IMR-90 (cell line): Measurements from ENCODE around the gene EFCC1. TPM values are rescaled to one million over a fixed set of nuclear protein-coding genes. Genes with fewer than 3 reads are reported as not detected.

ENCODE experiments used
- ATAC-seq: fragments of 200-7000 bp; cut with Tn5 transposase; 2 replicates; pipeline ENCODE4 v1.9.1; 2020; ENCODE audit warnings: low read depth, mild to moderate bottlenecking, moderate library complexity
- BruUV-seq: library from RNA; stranded (reverse); fragments of 400-500 nt; replicated peaks from 2 replicates; lab custom pipeline; 2021; lab: Mats Ljungman, UMichigan
- CTCF ChIA-PET: fragments of 300-600 bp; formaldehyde crosslinking; extraction: SDS; loops from one replicate; lab custom pipeline; 2021; ENCODE audit warnings: antibody characterized with exemption; lab: Yijun Ruan, JAX
- POLR2A ChIA-PET: fragments of 300-600 bp; sonication (Branson Sonifier 250); formaldehyde crosslinking; loops from one replicate; lab custom pipeline; 2022; ENCODE audit warnings: antibody characterized with exemption; ENCODE audit not compliant: unreplicated experiment; lab: Charles Lee
- DNase-seq: peaks from one replicate; pipeline ENCODE4 v3.0.0; 2013
- H2AFZ ChIP-seq: replicated peaks from 2 replicates; pipeline ENCODE3; 2013; ENCODE audit warnings: low read length, mild to moderate bottlenecking; ENCODE audit not compliant: poor library complexity
- H2AK5ac ChIP-seq: 2 replicates; pipeline ENCODE4 v1.6.1; 2013; ENCODE audit warnings: low read depth, low read length, inconsistent platforms
- H2AK9ac ChIP-seq: replicated peaks from 2 replicates; pipeline ENCODE3; 2013; ENCODE audit warnings: mild to moderate bottlenecking, low read depth, low read length, moderate library complexity; ENCODE audit not compliant: poor library complexity
- H2BK120ac ChIP-seq: 2 replicates; pipeline ENCODE4 v1.6.1; 2013; ENCODE audit warnings: low read depth, low read length, inconsistent platforms
- H2BK15ac ChIP-seq: 3 replicates; pipeline ENCODE4 v1.6.1; 2013; ENCODE audit warnings: low read depth, low read length, inconsistent platforms
- H2BK20ac ChIP-seq: 2 replicates; pipeline ENCODE4 v1.6.1; 2013; ENCODE audit warnings: low read depth, mild to moderate bottlenecking, inconsistent platforms, low read length, moderate library complexity
- H2BK5ac ChIP-seq: 2 replicates; pipeline ENCODE4 v1.6.1; 2013; ENCODE audit warnings: mild to moderate bottlenecking, low read depth, low read length, inconsistent platforms; ENCODE audit not compliant: poor library complexity, severe bottlenecking
- H3K14ac ChIP-seq: replicated peaks from 2 replicates; pipeline ENCODE4 v1.6.1; 2013; ENCODE audit warnings: low read depth, low read length, inconsistent platforms
- H3K18ac ChIP-seq: 2 replicates; pipeline ENCODE4 v1.6.1; 2013; ENCODE audit warnings: low read depth, low read length, control low read depth
- H3K23ac ChIP-seq: 2 replicates; pipeline ENCODE4 v1.6.1; 2013; ENCODE audit warnings: low read depth, low read length, inconsistent platforms
- H3K27ac ChIP-seq: 2 replicates; pipeline ENCODE4 v1.5.1; 2013; ENCODE audit warnings: mild to moderate bottlenecking, control low read depth, low read length; ENCODE audit not compliant: insufficient read depth
- H3K27me3 ChIP-seq: 2 replicates; pipeline ENCODE4 v1.6.1; 2013; ENCODE audit warnings: low read length; ENCODE audit not compliant: control insufficient read depth, insufficient read depth
- H3K36me3 ChIP-seq: 2 replicates; pipeline ENCODE4 v1.6.1; 2013; ENCODE audit warnings: low read length, mixed read lengths; ENCODE audit not compliant: control insufficient read depth, insufficient read depth
- H3K4ac ChIP-seq: 2 replicates; pipeline ENCODE4 v1.6.1; 2013; ENCODE audit warnings: low read depth, low read length, inconsistent platforms
- H3K4me1 ChIP-seq: 2 replicates; pipeline ENCODE4 v1.6.1; 2013; ENCODE audit warnings: low read length, mixed read lengths; ENCODE audit not compliant: control insufficient read depth, insufficient read depth
- H3K4me2 ChIP-seq: 2 replicates; pipeline ENCODE4 v1.6.1; 2013; ENCODE audit warnings: low read depth, mild to moderate bottlenecking, control low read depth, low read length, moderate library complexity
- H3K4me3 ChIP-seq: 2 replicates; pipeline ENCODE4 v1.5.1; 2013; ENCODE audit warnings: low read depth, mild to moderate bottlenecking, control low read depth, low read length, moderate library complexity; ENCODE audit not compliant: insufficient read depth
- H3K56ac ChIP-seq: 2 replicates; pipeline ENCODE4 v1.6.1; 2013; ENCODE audit warnings: low read length, inconsistent platforms; ENCODE audit not compliant: insufficient read depth; ENCODE audit errors: extremely low read depth
- H3K79me1 ChIP-seq, 2 experiments: 2 replicates each; pipeline ENCODE4 v1.6.1; 2013; ENCODE audit warnings: low read length in 2 of 2, inconsistent platforms in 1 of 2, low read depth in 1 of 2
- H3K9ac ChIP-seq: 2 replicates; pipeline ENCODE4 v1.6.1; 2013; ENCODE audit warnings: low read depth, low read length, control low read depth
- H3K9me1 ChIP-seq: 2 replicates; pipeline ENCODE4 v1.6.1; 2013; ENCODE audit warnings: low read length, inconsistent platforms; ENCODE audit not compliant: insufficient read depth
- H3K9me3 ChIP-seq: 2 replicates; pipeline ENCODE4 v1.6.1; 2013; ENCODE audit warnings: low read length; ENCODE audit not compliant: control insufficient read depth, insufficient read depth
- H4K20me1 ChIP-seq: 2 replicates; pipeline ENCODE4 v1.6.1; 2013; ENCODE audit warnings: low read length, inconsistent platforms; ENCODE audit not compliant: insufficient read depth
- H4K5ac ChIP-seq: 2 replicates; pipeline ENCODE4 v1.6.1; 2013; ENCODE audit warnings: mild to moderate bottlenecking, low read depth, low read length, control low read depth
- H4K8ac ChIP-seq, 2 experiments: 2 replicates each; pipeline ENCODE4 v1.6.1; 2013; ENCODE audit warnings: low read depth in 2 of 2, low read length in 2 of 2, control low read depth in 1 of 2, inconsistent platforms in 1 of 2
- H4K91ac ChIP-seq: 2 replicates; pipeline ENCODE4 v1.6.1; 2013; ENCODE audit warnings: low read depth, low read length, inconsistent platforms; ENCODE audit not compliant: insufficient read depth
- BHLHE40 ChIP-seq: fragments of 150-350 bp; IDR thresholded peaks from 2 replicates; pipeline ENCODE4 v1.6.1; 2016; ENCODE audit warnings: mild to moderate bottlenecking, low read depth, low read length
- MXI1 ChIP-seq: IDR thresholded peaks from 2 replicates; pipeline ENCODE4 v1.6.1; 2012; ENCODE audit warnings: low read depth, mild to moderate bottlenecking, low read length, moderate library complexity, borderline replicate concordance
- NFE2L2 ChIP-seq: fragments of 150-350 bp; IDR thresholded peaks from 2 replicates; pipeline ENCODE4 v1.6.1; 2016; ENCODE audit warnings: low read depth, mild to moderate bottlenecking, low read length
- POLR2A ChIP-seq: IDR thresholded peaks from 2 replicates; pipeline ENCODE4 v1.6.1; 2012; ENCODE audit warnings: mild to moderate bottlenecking, low read depth, low read length
- RCOR1 ChIP-seq: IDR thresholded peaks from 2 replicates; pipeline ENCODE4 v1.6.1; 2012; ENCODE audit warnings: mild to moderate bottlenecking, low read length, improper control_type of control experiment; ENCODE audit not compliant: insufficient replicate concordance
- RFX5 ChIP-seq: IDR thresholded peaks from 2 replicates; pipeline ENCODE4 v1.8.0; 2012; ENCODE audit warnings: low read depth, mild to moderate bottlenecking, low read length, moderate library complexity
- USF2 ChIP-seq: fragments of 150-350 bp; IDR thresholded peaks from 2 replicates; pipeline ENCODE4 v1.6.1; 2017; ENCODE audit warnings: mild to moderate bottlenecking, antibody characterized with exemption, low read length, low read depth
- WGBS, 2 experiments: methylation state at CpG; one replicate each; pipeline versions ENCODE4 v1.1.5 to v1.1.7; 2013; ENCODE audit warnings: missing lambda C conversion rate in 2 of 2; ENCODE audit not compliant: insufficient read length in 1 of 2; ENCODE audit errors: extremely low coverage in 2 of 2; 5-methylcytosine and 5-hydroxymethylcytosine counted together
- dilution Hi-C: fragments of 300-500 bp; cut with HindIII; formaldehyde crosslinking; loops from one replicate; pipeline ENCODE4 v1.14.3; 2018; ENCODE audit warnings: low sequenced_read_pairs; ENCODE audit not compliant: unreplicated experiment
- in situ Hi-C: fragments of 300-500 bp; cut with MboI; formaldehyde crosslinking; loops from 3 replicates; pipeline ENCODE4 v1.14.3; 2019; ENCODE audit warnings: low sequenced_read_pairs, inconsistent platforms, mixed read lengths
- intact Hi-C: fragments of 100-400 bp; cut with micrococcal nuclease; formaldehyde crosslinking; loops from 2 replicates; pipeline ENCODE4 v1.10.0; 2022
- polyA plus RNA-seq, 3 experiments: library from polyadenylated mRNA; depleted of rRNA; stranded (reverse); fragments of >200 nt; gene quantifications; 2 replicates each; pipeline ENCODE4 v1.2.3, GENCODE V29; 2012; ENCODE audit warnings: low replicate concordance in 1 of 3
- total RNA-seq: library from RNA; depleted of rRNA; stranded (reverse); fragments of >200 nt; gene quantifications from 2 replicates; pipeline ENCODE4 v1.2.3, GENCODE V29; 2012
- TF ChIP-seq, protein P1 (sequence below): conservative IDR thresholded peaks from 2 replicates; pipeline ENCODE4 v1.5.1; 2012; ENCODE audit warnings: mild to moderate bottlenecking, low read depth, low read length, improper control_type of control experiment
- TF ChIP-seq, protein P2 (sequence below): fragments of 150-350 bp; IDR thresholded peaks from 2 replicates; pipeline ENCODE4 v1.6.1; 2016; ENCODE audit warnings: low read depth, mild to moderate bottlenecking, low read length, moderate library complexity, borderline replicate concordance

The EFCC1 gene
- total and polyA plus RNA-seq, 2 of the 4 experiments (the other 2 are of a cell fraction), result not detected

- no peak overlapping the region for H3K14ac ChIP-seq
- no peak overlapping the region for H2BK15ac ChIP-seq
- ATAC-seq (no peak), DNase-seq (no peak)
- H3K4me2 ChIP-seq, result no peak overlapping the region
- POLR2A ChIA-PET, result no interaction called here
- H3K9me3 ChIP-seq, result peaks cover 3% of the 10 kb centered on the region; the same call in 1 of the 2 replicates
- H3K56ac ChIP-seq, result no peak overlapping the region
- H2AFZ ChIP-seq, result no peak overlapping the region
- peaks cover 2% of the 10 kb centered on the region; the same call in 1 of the 2 replicates for H3K4me1 ChIP-seq
- intact Hi-C loops (no loop called here), in situ Hi-C loops (no loop called here), dilution Hi-C loops (no loop called here)
- peaks cover 40% of the 10 kb centered on the region for H3K27me3 ChIP-seq
- no peak overlapping the region for H3K9ac ChIP-seq
- H2BK5ac ChIP-seq, result no peak overlapping the region
- no peak overlapping the region for H4K91ac ChIP-seq
- H3K23ac ChIP-seq, result no peak overlapping the region
- H2BK20ac ChIP-seq, result no peak overlapping the region
- WGBS, 2 experiments, result 93% methylated on average over 6 of the region's 12 CpGs; no CpG with 5 or more reads in 1 of the 2 experiments
- CTCF ChIA-PET, result interaction anchor here (0.6 to 1.6 kb wide), 2 partner anchors 18 to 124 kb away, joined by 4 to 9 read pairs; no protein-coding TSS in a partner anchor
- H3K4ac ChIP-seq, result no peak overlapping the region
- H2AK9ac ChIP-seq, result no peak overlapping the region
- BruUV-seq, result no TSS peak
- H3K9me1 ChIP-seq, result no peaks in the 10 kb centered on the region
- no peaks in the 10 kb centered on the region for H4K20me1 ChIP-seq
- H2BK120ac ChIP-seq, result no peak overlapping the region
- TF ChIP-seq, protein P1, sequence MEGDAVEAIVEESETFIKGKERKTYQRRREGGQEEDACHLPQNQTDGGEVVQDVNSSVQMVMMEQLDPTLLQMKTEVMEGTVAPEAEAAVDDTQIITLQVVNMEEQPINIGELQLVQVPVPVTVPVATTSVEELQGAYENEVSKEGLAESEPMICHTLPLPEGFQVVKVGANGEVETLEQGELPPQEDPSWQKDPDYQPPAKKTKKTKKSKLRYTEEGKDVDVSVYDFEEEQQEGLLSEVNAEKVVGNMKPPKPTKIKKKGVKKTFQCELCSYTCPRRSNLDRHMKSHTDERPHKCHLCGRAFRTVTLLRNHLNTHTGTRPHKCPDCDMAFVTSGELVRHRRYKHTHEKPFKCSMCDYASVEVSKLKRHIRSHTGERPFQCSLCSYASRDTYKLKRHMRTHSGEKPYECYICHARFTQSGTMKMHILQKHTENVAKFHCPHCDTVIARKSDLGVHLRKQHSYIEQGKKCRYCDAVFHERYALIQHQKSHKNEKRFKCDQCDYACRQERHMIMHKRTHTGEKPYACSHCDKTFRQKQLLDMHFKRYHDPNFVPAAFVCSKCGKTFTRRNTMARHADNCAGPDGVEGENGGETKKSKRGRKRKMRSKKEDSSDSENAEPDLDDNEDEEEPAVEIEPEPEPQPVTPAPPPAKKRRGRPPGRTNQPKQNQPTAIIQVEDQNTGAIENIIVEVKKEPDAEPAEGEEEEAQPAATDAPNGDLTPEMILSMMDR, result no peak
- TF ChIP-seq POLR2A (no peak), NFE2L2 (no peak), BHLHE40 (no peak), MXI1 (no peak), USF2 (no peak), RFX5 (no peak), RCOR1 (no peak)
- TF ChIP-seq, protein P2, sequence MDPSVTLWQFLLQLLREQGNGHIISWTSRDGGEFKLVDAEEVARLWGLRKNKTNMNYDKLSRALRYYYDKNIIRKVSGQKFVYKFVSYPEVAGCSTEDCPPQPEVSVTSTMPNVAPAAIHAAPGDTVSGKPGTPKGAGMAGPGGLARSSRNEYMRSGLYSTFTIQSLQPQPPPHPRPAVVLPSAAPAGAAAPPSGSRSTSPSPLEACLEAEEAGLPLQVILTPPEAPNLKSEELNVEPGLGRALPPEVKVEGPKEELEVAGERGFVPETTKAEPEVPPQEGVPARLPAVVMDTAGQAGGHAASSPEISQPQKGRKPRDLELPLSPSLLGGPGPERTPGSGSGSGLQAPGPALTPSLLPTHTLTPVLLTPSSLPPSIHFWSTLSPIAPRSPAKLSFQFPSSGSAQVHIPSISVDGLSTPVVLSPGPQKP, result no peak
- H2AK5ac ChIP-seq, result no peak overlapping the region
- no peak overlapping the region for H3K18ac ChIP-seq
- H3K79me1 ChIP-seq, result no peaks in the 10 kb centered on the region
- H4K8ac ChIP-seq, result no peak overlapping the region
- H4K5ac ChIP-seq, result no peak overlapping the region
- no peaks in the 10 kb centered on the region for H3K36me3 ChIP-seq
- H3K4me3 ChIP-seq, result no peak overlapping the region
- no peak overlapping the region for H3K27ac ChIP-seq
Measured at GRCh38 chr3:129033633-129034321, 32.7 kb downstream of the EFCC1 start.
